NCI-H1417 (cell line): ENCODE data around the gene ELF2.
"Not testable (repeated sequence)": the region's sequence is repeated elsewhere in the genome, so short reads cannot be mapped to it uniquely, and the experiment has no call there.

Experiments
- DNase-seq, 3 experiments: peaks; one replicate each; lab custom pipeline; 2025; lab: John Stamatoyannopoulos, UW

Gene ELF2

DNA sequence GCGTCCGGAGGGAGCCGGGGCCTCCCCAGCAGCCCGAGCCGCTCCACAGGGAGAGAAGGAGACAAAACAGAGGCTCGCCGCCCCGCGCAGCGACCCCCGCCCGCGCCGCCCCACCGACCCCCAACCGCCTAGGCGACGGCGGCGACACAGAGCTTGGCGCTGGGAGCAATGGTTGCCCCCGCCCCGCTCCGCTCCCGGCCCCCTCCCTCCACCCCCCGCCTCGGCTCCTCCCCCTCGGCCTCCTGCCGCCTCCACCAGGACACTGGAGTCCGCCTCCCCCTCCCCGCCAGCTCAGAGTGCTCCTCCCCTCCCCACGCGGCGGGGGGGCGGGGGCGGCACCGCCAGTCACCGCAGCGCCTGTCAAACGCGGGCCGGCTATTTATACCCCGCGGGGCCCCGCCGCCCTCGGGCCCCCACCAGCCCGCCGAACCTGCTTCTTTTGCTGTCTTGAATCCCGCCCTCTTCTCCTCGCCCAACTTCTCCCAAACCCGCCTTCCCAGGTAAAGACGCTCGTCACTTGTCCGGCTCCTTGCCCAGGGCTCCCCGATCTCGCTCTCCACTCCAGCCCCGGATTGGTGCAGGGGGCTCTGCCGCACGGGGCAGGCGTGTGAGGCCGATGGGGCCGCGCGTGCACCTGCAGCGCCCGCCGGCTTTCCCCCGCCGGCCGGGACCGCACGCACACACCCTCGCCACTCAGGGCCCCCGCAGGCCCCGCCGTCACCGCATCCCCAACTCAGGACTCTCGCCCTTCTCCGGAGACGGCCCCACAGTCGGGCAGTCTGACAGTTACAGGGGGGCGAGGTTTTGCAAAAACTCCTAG, at the start of gene ELF2:
Gene ELF2 (minus strand): TSS at position 170 of the 820 bp plus-strand sequence. CDS start 39,517 bp downstream, outside the sequence.
- peak; percentile 78 to 93 (median 93) for DNase-seq

DNA sequence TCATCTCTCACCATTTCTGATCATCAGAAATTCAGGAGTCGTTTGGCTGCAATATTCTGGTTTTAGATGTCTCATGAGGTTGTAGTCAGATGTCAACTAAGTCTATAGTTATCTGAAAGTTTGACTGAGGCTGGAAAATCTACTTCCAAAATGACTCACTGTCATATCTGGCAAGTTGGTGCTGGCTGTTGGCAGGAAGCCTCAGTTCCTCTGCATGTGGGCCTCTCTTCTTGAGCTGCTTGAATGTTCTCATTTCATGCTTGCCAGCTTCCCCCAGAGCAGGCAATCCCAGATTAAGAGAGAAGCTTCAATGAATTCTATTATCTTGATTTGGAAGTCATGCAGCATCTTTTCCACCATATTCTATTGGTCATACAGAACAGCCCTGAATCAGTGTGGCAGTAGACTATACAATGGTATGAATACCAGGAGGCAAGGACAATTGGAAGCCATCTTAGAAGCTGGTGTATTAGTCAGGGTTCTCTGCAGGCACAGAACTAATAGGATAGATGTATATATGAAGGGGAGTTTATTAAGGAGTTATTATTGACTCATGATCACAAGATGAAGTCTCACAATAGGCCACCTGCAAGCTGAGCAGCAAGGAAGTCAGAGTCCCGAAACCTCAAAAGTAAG, 46.8 kb upstream of the ELF2 start:
- no peak for DNase-seq

DNA sequence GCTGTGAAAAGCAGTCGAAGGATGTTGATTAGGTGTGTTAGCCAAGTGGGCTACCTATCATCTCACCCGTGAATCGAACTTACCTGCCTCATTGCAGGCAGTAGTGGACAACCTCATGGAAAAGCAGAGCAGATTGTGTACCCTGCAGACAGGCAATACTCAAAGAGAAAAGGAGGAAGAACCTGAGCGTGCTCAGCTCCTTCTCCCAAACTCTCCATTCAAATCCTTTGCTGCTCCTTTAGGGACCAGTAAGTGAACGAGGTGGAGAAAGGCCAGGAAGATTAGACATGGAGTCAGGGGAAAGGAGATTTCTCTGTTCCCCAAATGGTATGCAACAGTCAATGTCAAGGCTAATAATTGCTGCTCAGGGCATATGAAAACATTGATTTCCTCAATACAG, 45.2 kb upstream of the ELF2 start:
- no peak for DNase-seq

DNA sequence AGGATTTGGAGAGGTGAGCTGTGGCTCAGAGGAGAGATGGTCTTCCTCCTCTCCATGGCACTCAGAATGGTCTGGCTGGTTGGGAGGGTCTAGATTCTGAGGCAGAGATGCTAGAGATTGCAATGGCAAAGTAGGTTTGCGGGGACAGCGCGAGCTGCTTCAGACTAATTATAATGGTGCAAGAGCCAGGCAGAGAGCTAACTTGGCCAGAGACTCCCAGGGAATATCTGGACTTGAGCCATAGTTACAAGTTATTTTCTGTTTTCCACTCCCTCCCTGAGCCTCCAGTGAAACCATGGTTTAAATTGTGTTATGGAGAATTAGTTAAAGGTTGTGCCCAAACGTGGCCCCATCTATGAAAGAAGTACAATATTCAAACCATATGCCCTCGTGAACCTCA, 44.7 kb upstream of the ELF2 start:
- no peak for DNase-seq

DNA sequence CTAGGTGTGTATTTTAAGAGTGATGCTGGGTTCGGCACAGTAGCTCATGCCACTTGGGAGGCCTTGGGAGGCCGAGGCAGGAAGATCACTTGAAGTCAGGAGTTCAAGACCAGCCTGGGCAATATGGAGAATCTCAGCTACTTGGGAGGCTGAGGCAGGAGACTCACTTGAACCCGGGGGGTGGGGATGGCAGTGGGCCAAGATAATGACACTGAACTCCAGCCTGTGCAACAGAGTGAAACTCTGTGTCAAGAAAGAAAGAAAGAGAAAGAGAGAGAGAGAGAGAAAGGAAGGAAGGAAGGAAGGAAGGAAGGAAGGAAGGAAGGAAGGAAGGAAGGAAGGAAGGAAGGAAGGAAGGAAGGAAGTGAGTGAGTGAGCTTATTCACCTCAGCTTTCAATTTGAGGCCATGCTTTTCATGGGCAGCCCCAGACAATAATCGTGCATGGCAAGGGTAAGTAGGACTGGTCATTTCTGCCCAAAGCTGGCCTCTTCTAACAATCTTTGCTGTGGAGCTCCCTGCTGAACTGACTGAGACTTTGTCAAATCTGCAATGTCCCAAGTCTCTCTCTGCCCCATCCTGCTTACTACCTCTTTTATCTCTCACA, 42.5 kb upstream of the ELF2 start:
- no peak for DNase-seq

DNA sequence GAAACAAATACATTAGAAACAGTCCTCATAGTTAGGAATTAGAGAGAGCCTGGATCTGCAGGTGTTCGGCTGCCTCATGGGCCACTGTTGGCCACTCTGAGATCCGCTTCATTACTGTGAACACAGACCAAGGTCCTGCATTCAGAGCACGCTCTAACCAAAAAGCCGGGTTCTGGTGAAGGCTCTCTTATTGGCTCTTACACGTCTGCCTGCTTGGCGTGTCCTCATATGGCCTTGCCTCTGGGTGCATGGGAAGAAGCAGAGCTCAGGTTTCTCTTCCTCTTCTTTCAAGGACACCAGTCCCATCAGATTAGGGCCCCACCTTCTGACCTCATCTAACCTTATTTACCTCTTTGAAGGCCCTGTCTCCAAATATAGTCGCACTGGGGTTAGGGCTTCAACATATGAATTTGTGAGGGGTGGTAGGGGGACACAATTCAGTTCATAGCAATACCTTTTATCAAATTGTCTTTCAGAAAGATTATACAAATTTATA, 37.1 kb upstream of the ELF2 start:
- DNase-seq, result peak in 1 of 3 experiments; percentile 45

DNA sequence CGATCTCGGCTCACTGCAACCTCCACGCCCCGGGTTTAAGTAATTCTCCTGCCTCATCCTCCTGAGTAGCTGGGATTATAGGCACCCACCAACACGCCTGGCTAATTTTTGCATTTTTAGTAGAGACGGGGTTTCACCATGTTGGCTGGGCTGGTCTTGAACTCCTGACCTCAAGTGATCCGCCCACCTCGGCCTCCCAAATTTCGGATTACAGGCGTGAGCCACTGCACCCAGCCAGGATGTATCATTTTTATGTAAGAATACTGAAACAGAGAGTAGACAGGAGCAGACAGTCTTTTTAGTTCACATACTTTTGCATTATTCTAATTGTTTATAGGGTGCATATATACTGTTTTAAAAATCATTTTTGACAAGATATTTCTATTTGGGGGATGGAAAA, 36.6 kb upstream of the ELF2 start:
- DNase-seq, result not testable (repeated sequence)

DNA sequence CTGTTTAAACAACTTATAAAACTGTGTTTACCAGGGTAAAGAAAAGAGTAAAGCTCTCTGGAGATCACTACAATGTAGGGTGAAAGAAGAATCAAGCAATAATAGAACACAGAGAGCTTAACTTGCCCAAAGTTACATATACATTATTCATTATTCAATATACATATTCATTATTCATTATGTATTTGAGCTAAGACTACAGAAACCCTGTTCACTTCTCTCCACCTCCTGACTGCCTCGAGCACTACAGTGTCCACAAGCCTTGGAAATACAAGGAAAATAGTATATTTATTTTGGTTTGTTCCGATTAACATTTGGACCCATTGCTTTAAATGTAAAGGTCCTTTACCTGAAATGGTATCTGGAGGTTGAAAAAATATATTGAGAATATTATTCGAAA, 35.9 kb upstream of the ELF2 start:
- DNase-seq, result no peak

DNA sequence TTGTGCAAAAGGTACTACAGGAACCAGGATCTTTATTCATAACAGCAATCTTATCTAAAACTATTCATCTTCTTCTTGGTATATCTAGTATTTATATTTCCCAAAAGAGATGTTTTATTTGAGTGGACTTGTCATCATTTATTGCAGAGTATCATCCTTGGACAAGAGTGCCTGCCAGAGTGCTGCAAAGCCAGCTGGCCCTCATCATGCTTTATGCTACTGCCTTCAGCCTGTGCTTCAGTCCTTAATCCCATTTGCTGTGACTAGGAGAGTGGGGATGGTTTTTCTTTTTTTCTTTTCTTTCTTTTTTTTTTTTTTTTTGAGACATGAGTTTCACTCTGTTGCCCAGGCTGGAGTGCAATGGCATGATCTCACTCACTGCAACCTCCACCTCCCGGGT, 33.5 kb upstream of the ELF2 start:
- no peak for DNase-seq

DNA sequence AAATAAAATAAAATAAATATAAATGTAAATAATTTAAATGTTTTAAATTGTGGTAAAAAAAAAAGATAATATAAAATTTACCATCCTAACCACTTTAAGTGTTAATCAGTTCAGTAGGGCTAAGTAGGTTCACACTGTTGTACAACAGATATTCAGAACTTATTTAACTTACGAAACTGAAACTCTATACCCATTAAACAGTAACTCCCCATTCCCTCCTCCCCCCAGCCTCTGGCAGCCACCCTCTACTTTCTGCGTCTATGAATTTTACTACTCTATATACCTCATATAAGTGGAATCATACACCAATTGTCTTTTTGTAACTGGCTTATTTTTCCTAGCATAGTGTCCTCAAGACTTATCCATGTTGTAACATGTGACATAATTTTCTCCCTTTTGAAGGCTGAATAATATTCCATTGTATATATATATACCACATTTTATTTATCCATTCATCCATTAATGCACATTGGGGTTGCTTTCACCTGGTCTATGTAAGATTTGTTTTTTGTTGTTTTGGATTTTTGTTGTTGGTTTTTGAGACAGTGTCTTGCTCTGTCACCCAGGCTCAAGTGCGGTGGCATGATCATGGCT, 32.5 kb upstream of the ELF2 start:
- DNase-seq, result no peak

DNA sequence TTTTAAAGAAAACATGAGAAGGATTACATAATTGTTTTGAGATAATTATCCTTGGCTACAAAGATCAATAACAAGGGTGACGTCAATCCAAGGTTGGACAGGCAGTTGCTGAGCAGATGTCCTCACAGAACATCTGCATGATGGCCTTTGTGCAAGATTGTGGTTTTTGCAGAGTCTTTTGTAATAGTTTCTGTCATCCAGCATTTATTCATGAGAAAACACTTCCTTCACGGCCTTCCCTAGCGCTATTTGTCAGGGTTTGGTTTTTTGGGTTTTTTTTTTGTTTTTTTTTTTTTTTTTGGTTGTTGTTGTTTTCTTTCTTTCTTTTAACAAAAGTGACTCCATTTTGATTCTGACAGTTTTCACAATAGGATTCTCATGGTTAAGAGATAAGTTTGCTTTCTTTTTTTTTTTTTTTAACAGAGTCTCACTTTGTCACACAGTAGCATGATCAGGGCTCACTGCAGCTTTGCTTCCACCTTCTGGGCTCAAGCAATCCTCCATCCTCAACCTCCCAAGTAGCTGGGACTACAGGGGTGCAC, 31.5 kb upstream of the ELF2 start:
- DNase-seq, result peak in 1 of 3 experiments; percentile 29

DNA sequence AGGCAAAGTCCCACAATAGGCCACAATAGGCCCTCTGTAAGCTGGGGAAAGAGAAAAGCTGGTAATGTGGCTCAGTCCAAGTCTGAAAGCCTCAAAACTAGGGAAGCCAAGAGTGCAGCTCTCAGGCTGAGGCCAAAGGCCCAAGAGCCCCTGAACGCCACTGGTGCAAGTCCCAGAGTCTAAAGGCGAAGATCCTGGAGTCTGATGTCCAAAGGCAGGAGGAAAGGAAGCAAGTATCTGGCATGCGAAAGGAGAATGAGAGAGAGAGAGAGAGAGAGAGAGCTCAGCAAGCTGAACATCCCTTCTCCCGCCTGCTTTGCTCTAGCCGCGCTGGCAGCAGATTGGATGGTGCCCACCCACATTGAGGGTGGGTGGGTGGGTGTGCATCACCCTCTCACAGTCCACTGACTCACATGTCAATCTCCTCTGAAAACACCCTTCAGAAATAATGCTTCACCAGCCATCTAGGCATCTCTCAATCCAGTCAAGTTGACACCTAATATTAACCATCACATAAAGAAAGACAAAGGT, 30.9 kb upstream of the ELF2 start:
- DNase-seq, result peak in 1 of 3 experiments; percentile 29

DNA sequence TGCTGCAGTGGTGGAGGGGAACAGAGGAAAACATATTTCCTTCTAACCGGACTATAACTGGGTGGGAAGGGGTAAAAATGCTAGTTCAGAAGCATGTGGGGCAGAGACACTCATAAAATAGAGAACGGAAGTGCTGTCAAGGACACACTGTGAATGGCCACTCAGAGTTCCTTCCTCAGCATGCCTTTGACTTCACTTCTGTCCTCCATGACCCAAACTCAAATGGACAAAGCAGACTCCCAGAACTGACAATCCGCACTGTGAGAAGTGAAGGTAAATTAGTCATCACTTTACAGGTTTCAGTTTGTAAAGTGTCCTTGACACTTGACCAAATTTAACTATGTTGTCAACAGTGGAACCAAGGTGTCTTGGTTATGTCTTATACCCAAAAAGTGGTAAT, 30.2 kb upstream of the ELF2 start:
- DNase-seq, result no peak

DNA sequence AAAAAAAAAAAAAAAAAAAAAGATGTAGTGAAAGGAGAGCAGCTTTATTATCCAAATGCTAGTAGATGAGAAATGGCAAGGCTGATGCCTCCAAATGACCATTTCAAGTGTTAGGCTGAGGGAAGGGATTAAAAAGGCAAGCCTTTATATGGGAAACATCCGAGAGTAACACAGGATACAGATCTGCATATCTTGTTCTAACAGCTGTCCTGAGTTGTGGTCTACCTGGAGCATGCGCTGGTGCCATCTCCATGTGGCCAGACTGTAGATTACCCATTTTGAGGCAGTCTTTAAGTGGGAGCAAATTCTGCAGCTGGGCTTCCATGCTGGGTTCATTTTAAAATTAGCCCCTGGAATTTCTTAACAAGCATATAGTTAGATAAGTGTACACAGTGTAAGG, 26.0 kb upstream of the ELF2 start:
- DNase-seq, result no peak

DNA sequence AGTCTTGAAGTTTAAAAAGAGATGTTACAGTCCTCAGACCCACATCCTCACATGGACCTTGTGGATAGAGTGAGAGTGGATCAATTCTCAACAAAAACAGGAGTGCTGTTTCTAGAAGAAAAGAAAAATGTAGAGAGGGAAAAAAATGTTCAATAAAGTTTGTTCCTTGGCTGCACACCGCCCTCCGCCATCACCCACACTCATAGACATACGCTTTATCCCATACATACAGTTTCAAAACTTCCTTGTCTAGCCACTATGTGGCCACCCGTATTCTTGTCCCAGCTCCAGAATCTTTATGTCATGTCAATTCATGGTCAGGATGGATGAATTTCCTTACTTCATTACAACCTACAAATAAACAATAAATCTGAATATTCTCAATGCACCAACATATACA, 23.5 kb upstream of the ELF2 start:
- DNase-seq, result no peak

DNA sequence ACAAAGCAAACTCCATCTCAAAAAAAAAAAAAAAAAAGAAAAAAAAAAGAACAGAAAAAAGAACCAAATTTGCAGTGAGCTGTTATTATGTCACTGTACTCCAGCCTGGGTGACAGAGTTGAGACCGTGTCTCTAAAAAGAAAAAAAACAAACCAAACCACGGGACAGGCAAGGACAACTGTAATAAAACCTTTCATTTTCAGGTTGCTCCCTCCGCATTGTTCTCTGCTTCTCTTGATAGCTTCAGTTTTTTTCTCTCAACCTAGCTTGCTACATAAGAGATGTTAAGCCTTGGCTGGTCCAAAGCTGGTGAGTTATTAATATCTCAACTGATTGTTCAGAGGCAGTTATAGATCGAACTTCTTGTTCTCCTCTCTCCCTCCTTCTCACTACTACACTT, 23.1 kb upstream of the ELF2 start:
- no peak for DNase-seq

DNA sequence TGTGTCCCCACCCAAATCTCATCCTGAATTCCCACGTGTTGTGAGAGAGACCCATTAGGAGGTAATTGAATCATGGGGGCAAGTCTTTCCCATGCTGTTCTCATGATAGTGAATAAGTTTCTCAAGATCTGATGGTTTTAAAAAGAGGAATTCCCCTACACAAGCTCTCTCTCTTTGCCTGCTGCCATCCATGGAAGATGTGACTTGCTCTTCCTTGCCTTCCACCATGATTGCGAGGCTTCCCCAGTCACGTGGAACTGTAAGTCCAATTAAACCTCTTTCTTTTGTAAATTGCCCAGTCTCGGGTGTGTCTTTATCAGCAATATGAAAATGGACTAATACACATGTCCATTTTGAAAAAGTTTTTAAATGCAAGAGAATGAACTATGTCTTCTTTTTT, 20.2 kb upstream of the ELF2 start:
- DNase-seq, result not testable (repeated sequence)

DNA sequence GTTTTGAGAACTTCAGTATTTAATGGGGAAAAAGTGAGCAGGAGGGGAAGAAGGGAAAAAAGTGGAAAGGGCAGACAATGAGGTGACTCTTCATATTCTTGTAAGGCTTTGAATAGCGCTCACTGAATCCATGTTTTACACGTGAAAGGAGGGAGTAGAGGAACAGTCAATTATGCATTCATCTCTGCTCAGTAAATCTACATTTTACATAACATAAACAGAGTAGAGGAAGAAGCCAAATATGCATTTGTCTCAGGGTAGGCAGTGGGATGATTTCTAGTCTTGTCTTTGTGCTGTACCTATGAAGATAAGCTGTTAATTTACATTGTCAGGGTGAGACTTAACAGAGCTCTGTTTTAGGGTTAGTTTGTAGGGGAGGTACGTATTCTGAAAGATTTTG, 19.4 kb upstream of the ELF2 start:
- DNase-seq, result no peak

DNA sequence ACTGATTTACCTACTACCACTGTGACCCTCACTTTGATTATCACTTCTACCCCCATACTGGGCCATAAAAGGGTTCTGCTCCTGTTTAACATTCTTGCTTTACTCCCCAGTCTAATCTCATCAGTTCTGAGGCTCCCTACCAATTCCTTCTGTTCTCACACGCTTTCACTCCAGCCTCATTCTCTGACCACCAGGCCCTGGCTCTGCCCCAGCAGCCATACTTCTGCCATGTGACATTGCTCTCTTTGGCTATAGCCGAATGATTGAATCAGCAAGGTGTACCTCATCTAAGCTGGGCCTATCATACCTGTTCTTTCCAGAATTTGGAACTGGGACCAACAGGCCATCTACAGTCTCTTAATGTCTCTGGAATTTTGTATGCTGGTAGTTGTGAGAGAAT, 14.4 kb upstream of the ELF2 start:
- no peak for DNase-seq

DNA sequence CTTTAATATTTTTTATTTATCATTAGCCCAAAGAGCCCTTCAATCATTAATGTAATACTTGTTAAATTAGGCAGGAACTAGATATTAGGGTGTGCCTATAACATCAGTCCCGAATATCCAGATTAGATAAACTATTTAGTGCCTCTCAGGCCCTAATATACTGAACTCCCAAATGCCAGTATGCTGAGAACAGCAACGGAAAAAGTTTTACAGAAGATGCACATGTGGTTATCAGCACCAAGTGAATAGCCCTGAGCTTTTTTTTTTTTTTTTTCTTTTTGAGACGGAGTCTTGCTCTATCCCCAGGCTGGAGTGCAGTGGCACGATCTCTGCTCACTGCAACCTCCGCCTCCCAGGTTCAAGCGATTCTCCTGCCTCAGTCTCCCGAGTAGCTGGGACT, 13.0 kb upstream of the ELF2 start:
- no peak for DNase-seq

DNA sequence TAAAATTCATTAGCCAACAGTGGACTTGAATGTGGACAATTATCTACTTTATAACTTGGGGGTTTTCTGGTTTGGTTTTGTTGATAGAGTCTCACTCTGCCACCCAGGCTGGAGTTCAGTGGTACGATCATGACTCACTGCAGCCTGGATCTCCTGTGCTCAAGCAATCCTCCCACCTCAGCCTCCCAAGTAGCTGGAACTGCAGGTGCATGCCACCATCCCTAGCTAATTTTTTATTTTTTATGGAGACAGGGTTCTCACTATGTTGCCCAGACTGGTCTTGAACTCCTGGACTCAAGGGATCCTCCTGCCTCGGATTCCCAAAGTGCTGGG, 12.4 kb upstream of the ELF2 start:
- DNase-seq, result no peak
